B cell (primary cell): ENCODE data around the gene RAD51D. TPM values are rescaled to one million over a fixed set of nuclear protein-coding genes. Genes with fewer than 3 reads are reported as not detected.

Source experiments
- ATAC-seq: fragments of 200-7000 bp; cut with Tn5 transposase; one replicate; pipeline ENCODE4 v1.10.0; 2021; ENCODE audit warnings: low read depth, mild to moderate bottlenecking, moderate number of reproducible peaks, moderate library complexity
- CTCF ChIA-PET: fragments of 350-600 bp; sonication (Branson Sonifier 250); formaldehyde crosslinking; loops from one replicate; lab custom pipeline; 2021; ENCODE audit warnings: antibody characterized with exemption, inconsistent platforms; lab: Charles Lee
- POLR2A ChIA-PET: fragments of 350-600 bp; sonication (Branson Sonifier 250); formaldehyde crosslinking; loops from one replicate; lab custom pipeline; 2021; ENCODE audit warnings: antibody characterized with exemption; lab: Charles Lee
- DNase-seq: peaks from one replicate; pipeline ENCODE4 v3.0.0; 2013
- H2AFZ ChIP-seq: 2 replicates; pipeline ENCODE4 v1.6.1; 2012; ENCODE audit warnings: mild to moderate bottlenecking, low read depth, low read length; ENCODE audit not compliant: insufficient read depth, poor library complexity, severe bottlenecking
- H3K27ac ChIP-seq, 2 donors: 1 replicate in 1 of 2; 2 replicates in 1 of 2; pipeline ENCODE4 v1.5.1; 2012 to 2013; ENCODE audit warnings: low read length in 2 of 2, mild to moderate bottlenecking in 2 of 2, moderate library complexity in 1 of 2
- H3K27me3 ChIP-seq, 4 experiments: fragments of 200-600 bp in 1 of 4; sonication (generic) in 1 of 4; replicated peaks in 1 of 4; 1 replicate in 2 of 4; 2 replicates in 2 of 4; pipeline versions ENCODE4 v1.6.1 to v1.7.0; 2013 to 2016; ENCODE audit warnings: low read length in 3 of 4, mild to moderate bottlenecking in 2 of 4, mixed read lengths in 1 of 4, moderate library complexity in 1 of 4; ENCODE audit not compliant: insufficient read depth in 4 of 4, control insufficient read depth in 3 of 4; ENCODE audit errors: control extremely low read depth in 1 of 4
- H3K36me3 ChIP-seq, 2 experiments: replicated peaks in 1 of 2; 1 replicate in 1 of 2; 2 replicates in 1 of 2; pipeline versions ENCODE4 v1.6.1 to v1.7.1; 2013; ENCODE audit warnings: low read length in 1 of 2; ENCODE audit not compliant: insufficient read depth in 2 of 2, control insufficient read depth in 1 of 2; ENCODE audit errors: control extremely low read depth in 1 of 2, extremely low read depth in 1 of 2
- H3K4me1 ChIP-seq, 2 donors: fragments of 200-600 bp in 1 of 2; sonication (generic) in 1 of 2; 1 replicate in 1 of 2; 2 replicates in 1 of 2; pipeline versions ENCODE4 v1.5.1 to v1.6.1; 2013 to 2017; ENCODE audit warnings: low read length in 2 of 2; ENCODE audit not compliant: control insufficient read depth in 2 of 2, insufficient read depth in 2 of 2
- H3K4me2 ChIP-seq: replicated peaks from 2 replicates; pipeline ENCODE3; 2012; ENCODE audit warnings: mild to moderate bottlenecking, low read depth, low read length; ENCODE audit not compliant: poor library complexity, severe bottlenecking
- H3K4me3 ChIP-seq, 5 experiments: fragments of 200-600 bp in 1 of 5; sonication (generic) in 1 of 5; 1 replicate in 3 of 5; 2 replicates in 2 of 5; pipeline versions ENCODE4 v1.5.1 to v1.7.0; 2011 to 2016; ENCODE audit warnings: low read length in 4 of 5, mild to moderate bottlenecking in 4 of 5, low read depth in 2 of 5, control low read depth in 1 of 5, moderate library complexity in 1 of 5; ENCODE audit not compliant: insufficient read depth in 1 of 5; ENCODE audit errors: control extremely low read depth in 1 of 5, extremely low read depth in 1 of 5
- H3K79me2 ChIP-seq: fragments of 200-600 bp; sonication (generic); one replicate; pipeline ENCODE4 v1.6.0; 2016; ENCODE audit warnings: low read length; ENCODE audit not compliant: control insufficient read depth, insufficient read depth
- H3K9ac ChIP-seq: fragments of 200-600 bp; sonication (generic); 2 replicates; pipeline ENCODE4 v1.6.1; 2017; ENCODE audit warnings: mild to moderate bottlenecking, low read length, moderate library complexity
- H3K9me3 ChIP-seq, 3 donors: one replicate each; pipeline versions ENCODE4 v1.6.1 to v1.7.1; 2013; ENCODE audit warnings: low read length in 2 of 3; ENCODE audit not compliant: control insufficient read depth in 2 of 3, insufficient read depth in 1 of 3; ENCODE audit errors: control extremely low read depth in 1 of 3
- H4K20me1 ChIP-seq: 2 replicates; pipeline ENCODE4 v1.6.0; 2012; ENCODE audit warnings: mild to moderate bottlenecking, low read length; ENCODE audit not compliant: insufficient read depth, control insufficient read depth, poor library complexity, severe bottlenecking
- H3K27ac Mint-ChIP-seq: one replicate; pipeline ENCODE4 v1.8.0; 2021; ENCODE audit warnings: mixed read lengths
- H3K27me3 Mint-ChIP-seq: one replicate; pipeline ENCODE4 v1.8.0; 2021; ENCODE audit warnings: mixed read lengths
- H3K4me1 Mint-ChIP-seq: one replicate; pipeline ENCODE4 v1.8.0; 2021; ENCODE audit warnings: mixed read lengths
- H3K4me3 Mint-ChIP-seq: one replicate; pipeline ENCODE4 v1.8.0; 2021; ENCODE audit warnings: mixed read lengths
- H3K9me3 Mint-ChIP-seq: one replicate; pipeline ENCODE4 v1.8.0; 2022; ENCODE audit warnings: mixed read lengths; ENCODE audit not compliant: insufficient read depth
- CTCF ChIP-seq: fragments of 200-600 bp; IDR thresholded peaks from one replicate; pipeline ENCODE4 v1.8.0; 2022; ENCODE audit warnings: antibody characterized with exemption, mild to moderate bottlenecking
- EZH2 ChIP-seq: IDR thresholded peaks from 2 replicates; pipeline ENCODE4 v1.6.1; 2012; ENCODE audit warnings: borderline replicate concordance, low read depth, mild to moderate bottlenecking, moderate library complexity, low read length; ENCODE audit not compliant: insufficient read depth, poor library complexity, severe bottlenecking
- WGBS: methylation state at CpG from one replicate; pipeline ENCODE4 v1.1.5; 2013; ENCODE audit warnings: missing lambda C conversion rate; ENCODE audit not compliant: insufficient coverage; 5-methylcytosine and 5-hydroxymethylcytosine counted together
- intact Hi-C: fragments of 100-400 bp; cut with micrococcal nuclease; formaldehyde crosslinking; loops from one replicate; pipeline ENCODE4 v1.10.0; 2022
- polyA plus RNA-seq: library from polyadenylated mRNA; depleted of rRNA; stranded (reverse); fragments of >200 nt; gene quantifications from 2 replicates; pipeline ENCODE4 v1.2.3, GENCODE V29; 2012
- total RNA-seq, 2 donors: library from RNA; stranded (reverse); fragments of 120-200 nt in 1 of 2; gene quantifications; 1 replicate in 1 of 2; 2 replicates in 1 of 2; pipeline versions ENCODE4 v1.2.3 to v1.2.4, GENCODE V29; 2013 to 2022

RAD51D gene
- total and polyA plus RNA-seq, 2 donors (not counting 1 experiment from before 2014, with no cell fraction given) = 12.8 to 29.4 TPM

GRCh38 chr17:35050170-35050569, 69.5 kb downstream of the RAD51D start:
- Histone ChIP-seq H3K9ac (no peak overlapping the region), H3K9me3 (no peaks in the 10 kb centered on the region), H3K27ac (peak overlapping the region; percentile 43 to 89), H3K4me3 (no peak overlapping the region), H3K4me1 (peaks cover 44 to 51% of the 10 kb centered on the region in 2 donors), H3K4me2 (no peak overlapping the region), H3K36me3 (no peaks in the 10 kb centered on the region), H3K79me2 (peaks cover 49% of the 10 kb centered on the region), H4K20me1 (no peaks in the 10 kb centered on the region), H2AFZ (no peak overlapping the region), H3K27me3 (no peaks in the 10 kb centered on the region)
- WGBS = 83% methylated on average over 2 of the region's 2 CpGs
- TF ChIP-seq CTCF = no peak
- no peak for TF ChIP-seq EZH2
- H3K27me3 Mint-ChIP-seq = no peaks in the 10 kb centered on the region
- POLR2A ChIA-PET = interaction anchor here (0.6 to 1.8 kb wide), 2 partner anchors 13 to 538 kb away, joined by 3 to 5 read pairs; partner anchors contain the start of gene RFFL
- peak overlapping the region; percentile 60 for H3K27ac Mint-ChIP-seq
- H3K9me3 Mint-ChIP-seq = no peaks in the 10 kb centered on the region
- CTCF ChIA-PET = interaction anchor here (1.3 kb wide), 1 partner anchor 13 kb away, joined by 6 read pairs; the partner anchor contains the start of gene RFFL
- no peak overlapping the region for H3K4me3 Mint-ChIP-seq
- intact Hi-C loops = loop anchor here (2.0 kb wide), 1 partner anchor 39 kb away; no protein-coding TSS in a partner anchor
- DNase-seq (no peak), ATAC-seq (no peak)
- H3K4me1 Mint-ChIP-seq = peaks cover 59% of the 10 kb centered on the region

GRCh38 chr17:35048685-35049379, 70.8 kb downstream of the RAD51D start:
- peak overlapping the region; percentile 40 for H3K4me3 Mint-ChIP-seq
- no peaks in the 10 kb centered on the region for H3K9me3 Mint-ChIP-seq
- Histone ChIP-seq H3K4me3 (no peak overlapping the region), H4K20me1 (no peaks in the 10 kb centered on the region), H3K79me2 (peaks cover 59% of the 10 kb centered on the region), H3K9me3 (no peaks in the 10 kb centered on the region), H3K27me3 (no peaks in the 10 kb centered on the region), H3K4me2 (no peak overlapping the region), H3K27ac (no peak overlapping the region), H2AFZ (no peak overlapping the region), H3K36me3 (no peaks in the 10 kb centered on the region), H3K4me1 (peaks cover 50 to 64% of the 10 kb centered on the region in 2 donors), H3K9ac (no peak overlapping the region)
- DNase-seq = no peak
- no CpG with 5 or more reads among the region's 3 CpGs for WGBS
- TF ChIP-seq EZH2 (no peak), CTCF (no peak)
- peaks cover 65% of the 10 kb centered on the region for H3K4me1 Mint-ChIP-seq
- no peak for ATAC-seq
- ChIA-PET POLR2A (no interaction called here), CTCF (no interaction called here)
- H3K27me3 Mint-ChIP-seq = no peaks in the 10 kb centered on the region
- intact Hi-C loops = loop anchor here (2.0 kb wide), 1 partner anchor 20 kb away; no protein-coding TSS in a partner anchor
- peak overlapping the region; percentile 75 for H3K27ac Mint-ChIP-seq
